GM13976 (cell line): Measurements from ENCODE around the gene KIF26A.
A peak's percentile ranks its signal among the peaks of the same experiment; 100 is the strongest.

Experiments
- DNase-seq: peaks from one replicate; pipeline ENCODE4 v3.0.0; 2012; ENCODE audit warnings: low spot score
- in situ Hi-C: fragments of 300-500 bp; cut with MboI; formaldehyde crosslinking; loops from one replicate; pipeline ENCODE4 v1.12.0; 2022; ENCODE audit warnings: low sequenced_read_pairs, mixed read lengths, inconsistent platforms; ENCODE audit not compliant: unreplicated experiment
- TF ChIP-seq, protein P1 (sequence below): IDR thresholded peaks from 2 replicates; pipeline ENCODE4 v1.5.1; 2012; ENCODE audit warnings: borderline replicate concordance, mild to moderate bottlenecking; ENCODE audit not compliant: insufficient read depth; ENCODE audit errors: extremely low read depth, missing control alignments, control extremely low read depth

KIF26A gene

DNA sequence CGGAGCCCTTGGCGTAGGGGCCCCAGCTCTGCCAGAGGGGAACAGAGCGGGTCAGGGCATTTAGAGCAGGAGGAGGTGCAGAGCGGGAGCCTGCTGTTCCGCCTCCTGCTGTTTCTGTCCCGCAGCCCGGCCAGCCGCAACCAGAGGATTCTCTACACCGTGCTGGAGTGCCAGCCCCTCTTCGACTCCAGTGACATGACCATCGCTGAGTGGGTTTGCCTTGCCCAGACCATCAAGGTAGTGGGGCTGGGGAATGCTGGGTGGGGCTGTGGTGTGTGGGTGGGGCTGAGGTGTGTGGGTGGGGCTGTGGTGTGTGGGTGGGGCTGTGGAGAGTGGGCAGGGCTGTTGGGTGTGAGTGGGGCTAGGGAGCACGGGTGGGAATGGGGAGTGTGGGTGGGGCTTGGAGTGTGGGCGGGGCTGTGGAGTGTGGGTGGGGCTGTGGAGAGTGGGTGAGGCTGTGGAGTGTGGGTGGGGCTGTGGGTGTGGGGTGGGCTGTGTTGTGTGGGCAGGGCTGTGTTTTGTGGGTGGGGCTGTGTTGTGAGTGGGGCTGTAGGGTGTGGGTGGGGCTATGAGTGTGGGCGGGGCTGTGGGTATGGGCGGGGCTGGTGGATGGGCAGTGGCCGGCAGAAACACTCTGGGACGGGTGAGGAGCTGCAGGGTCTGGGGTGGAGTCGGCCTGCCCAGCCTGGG is 44.9 kb upstream of the KIF26A start:
- no peak for DNase-seq
- TF ChIP-seq, protein P1, sequence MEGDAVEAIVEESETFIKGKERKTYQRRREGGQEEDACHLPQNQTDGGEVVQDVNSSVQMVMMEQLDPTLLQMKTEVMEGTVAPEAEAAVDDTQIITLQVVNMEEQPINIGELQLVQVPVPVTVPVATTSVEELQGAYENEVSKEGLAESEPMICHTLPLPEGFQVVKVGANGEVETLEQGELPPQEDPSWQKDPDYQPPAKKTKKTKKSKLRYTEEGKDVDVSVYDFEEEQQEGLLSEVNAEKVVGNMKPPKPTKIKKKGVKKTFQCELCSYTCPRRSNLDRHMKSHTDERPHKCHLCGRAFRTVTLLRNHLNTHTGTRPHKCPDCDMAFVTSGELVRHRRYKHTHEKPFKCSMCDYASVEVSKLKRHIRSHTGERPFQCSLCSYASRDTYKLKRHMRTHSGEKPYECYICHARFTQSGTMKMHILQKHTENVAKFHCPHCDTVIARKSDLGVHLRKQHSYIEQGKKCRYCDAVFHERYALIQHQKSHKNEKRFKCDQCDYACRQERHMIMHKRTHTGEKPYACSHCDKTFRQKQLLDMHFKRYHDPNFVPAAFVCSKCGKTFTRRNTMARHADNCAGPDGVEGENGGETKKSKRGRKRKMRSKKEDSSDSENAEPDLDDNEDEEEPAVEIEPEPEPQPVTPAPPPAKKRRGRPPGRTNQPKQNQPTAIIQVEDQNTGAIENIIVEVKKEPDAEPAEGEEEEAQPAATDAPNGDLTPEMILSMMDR, result no peak
- in situ Hi-C loops, result no loop called here

DNA sequence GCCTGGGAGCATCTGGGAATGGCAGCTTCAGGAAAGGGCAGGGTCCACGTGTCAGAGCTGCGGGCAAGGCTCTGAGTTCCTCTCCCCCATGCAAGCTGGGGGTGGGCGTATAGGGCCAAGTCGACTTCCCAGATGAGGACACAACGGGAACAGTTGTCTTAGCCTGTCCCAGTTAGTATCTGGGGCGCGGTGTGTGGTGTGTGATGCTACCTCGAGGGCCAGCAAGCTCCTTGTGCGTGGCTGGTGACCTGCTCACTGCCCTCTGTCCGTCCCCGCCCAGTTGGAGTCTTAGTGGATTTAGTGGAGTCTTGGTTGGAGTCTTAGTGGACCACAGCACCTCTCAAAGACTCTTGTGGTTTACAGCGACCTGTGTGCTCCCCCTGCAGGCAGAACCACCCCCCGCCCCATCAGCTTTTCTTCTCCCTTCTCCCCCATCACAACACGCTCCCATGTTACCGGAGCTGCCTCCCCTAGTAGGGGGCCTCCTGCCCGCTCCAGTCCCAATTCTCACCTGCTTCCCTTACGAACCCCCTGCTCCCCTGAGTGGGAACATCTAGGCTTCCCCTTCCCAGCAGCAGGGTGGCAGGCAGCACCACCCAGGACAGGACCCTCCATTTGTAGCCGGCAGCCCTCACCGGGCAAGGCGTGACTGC is 44.2 kb upstream of the KIF26A start:
- TF ChIP-seq, protein P1, result no peak
- in situ Hi-C loops, result no loop called here
- DNase-seq, result no peak

DNA sequence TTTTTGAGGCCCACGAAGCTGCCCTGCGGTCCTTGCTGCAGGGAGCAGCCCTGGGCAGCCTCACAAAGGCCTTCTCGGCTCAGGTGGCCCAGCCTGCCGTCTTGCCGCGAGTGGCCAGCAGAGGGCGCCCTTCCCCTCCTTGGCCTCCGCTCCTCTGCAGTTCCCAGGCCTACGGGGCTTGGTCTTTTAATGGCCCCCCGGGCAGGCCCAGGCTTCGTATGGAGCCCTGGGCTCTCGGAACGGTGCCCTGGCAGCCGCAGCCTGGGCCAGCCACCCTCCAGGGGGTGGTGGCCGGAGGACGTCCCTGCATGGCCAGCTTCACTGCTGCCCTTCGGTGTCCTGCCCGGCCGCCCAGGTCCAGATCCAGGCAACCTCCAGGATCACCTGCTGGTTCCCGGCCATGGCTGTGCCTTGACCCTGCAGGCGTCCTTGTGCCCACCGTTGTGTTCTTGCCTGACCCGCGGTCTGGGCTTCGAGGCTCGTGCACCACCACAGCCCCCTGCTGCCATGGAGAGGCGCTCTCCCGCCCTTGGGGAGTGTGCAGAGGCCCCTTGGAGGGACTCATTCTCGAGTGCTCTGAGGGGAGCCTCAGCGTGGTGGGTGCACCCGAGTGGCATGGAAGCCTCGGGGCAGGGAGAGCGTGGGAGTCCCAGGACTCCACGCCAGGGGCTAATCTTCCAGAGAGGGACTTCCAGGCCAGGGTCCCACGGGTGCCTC is 43.5 kb upstream of the KIF26A start:
- TF ChIP-seq, protein P1, result peak; percentile 92
- DNase-seq, result peak; percentile 92
- in situ Hi-C loops, result no loop called here

DNA sequence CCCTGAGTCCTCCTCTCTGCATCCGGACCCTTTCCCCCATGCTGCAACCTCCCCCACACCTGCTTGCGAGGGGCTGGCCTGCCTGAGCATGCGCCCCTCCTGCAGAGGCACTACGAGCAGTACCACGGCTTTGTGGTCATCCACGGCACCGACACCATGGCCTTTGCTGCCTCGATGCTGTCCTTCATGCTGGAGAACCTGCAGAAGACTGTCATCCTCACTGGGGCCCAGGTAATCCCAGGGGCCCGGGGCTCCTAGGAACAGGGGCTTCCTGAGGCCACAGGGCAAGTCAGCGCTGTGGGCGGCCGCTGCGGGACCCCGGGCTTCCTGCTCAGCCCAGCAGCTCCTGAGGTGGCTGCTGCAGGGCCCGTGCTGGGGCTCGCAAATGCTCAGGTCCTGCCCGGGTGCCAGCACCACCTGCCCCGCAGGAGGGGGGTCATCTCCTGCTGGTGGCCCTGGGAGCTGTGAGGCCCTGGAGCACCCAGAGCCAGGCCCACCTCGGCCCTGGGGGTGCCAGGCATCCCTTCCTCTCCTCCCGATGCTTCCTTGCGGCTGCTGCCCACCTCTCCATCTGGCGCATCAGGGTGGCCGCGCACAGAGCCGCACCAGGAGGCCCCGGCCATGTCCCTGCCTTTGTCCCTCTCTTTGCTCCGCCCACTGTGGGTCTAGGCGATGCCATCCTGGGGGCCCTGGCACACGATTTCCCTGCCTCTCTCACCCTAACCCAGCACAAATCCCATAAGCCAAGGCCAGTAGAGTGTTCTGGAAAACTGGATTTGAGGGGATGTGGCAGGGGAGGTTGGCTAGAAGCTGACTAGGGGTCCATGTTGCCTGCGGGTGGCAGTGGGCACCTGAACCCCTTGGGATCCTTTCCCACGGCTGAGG is 42.7 kb upstream of the KIF26A start:
- in situ Hi-C loops, result no loop called here
- no peak for DNase-seq
- TF ChIP-seq, protein P1, result no peak

DNA sequence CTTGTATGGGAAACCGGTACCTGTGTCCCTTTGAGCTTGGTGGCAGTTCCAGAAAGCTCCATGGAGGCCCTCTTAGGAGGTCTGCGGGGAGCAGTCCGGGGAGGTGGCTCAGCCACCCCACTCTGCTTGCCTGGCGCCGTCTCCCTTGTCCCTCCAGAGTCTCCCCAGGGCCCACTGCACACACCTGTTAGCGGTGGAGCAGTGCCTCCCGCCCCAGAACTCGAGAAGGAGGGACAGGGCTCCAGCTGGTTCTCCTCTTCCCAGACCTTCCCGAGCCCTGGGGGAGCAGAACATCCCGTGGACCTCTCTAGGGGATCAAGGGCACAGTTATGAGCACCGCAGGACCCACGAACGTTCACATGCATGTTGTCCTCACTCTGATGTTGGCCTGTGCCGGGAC is 42.1 kb upstream of the KIF26A start:
- DNase-seq, result no peak
- in situ Hi-C loops, result no loop called here
- TF ChIP-seq, protein P1, result no peak

DNA sequence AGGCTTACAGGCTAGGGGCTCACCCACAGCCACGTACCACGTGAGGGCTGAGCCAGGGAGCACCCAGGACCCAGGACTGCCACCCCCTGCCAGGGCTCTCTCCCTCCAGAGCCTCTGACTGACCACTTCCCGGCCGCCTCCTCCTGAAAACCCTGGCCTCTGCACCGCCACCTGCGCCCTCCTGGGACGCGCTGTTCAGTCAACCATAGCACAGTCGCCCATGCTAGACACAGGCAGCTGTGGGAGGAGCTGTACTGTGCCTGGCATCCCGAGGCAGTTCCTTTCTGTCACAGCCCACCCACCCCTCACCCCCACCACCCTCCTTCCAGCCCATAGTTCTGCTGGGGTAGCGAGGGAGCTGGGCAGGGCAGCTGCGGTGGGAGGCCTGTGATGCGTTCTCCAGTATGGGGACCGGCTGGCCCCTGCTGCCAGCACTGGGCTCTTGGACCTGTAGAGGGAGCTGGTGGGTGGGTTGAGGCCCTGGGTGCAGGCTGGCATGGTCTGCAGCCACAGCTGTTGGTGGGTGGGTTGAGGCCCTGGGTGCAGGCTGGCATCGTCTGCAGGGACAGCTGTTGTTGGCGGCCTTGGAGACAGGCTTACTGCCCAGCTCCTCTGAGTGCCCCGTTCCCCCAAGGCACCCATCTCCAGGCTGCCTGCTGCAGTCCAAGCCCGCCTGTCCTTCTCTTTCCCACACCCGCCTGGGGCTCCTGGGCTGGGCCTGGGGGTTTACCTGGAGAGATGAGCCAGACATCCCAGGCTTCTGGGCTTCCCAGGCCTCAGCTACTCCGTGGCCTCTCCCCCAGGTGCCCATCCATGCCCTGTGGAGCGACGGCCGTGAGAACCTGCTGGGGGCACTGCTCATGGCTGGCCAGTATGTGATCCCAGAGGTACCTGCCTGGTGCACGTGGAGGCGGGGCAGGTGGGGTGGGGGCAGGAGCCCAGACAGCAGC is 41.4 kb upstream of the KIF26A start:
- in situ Hi-C loops, result no loop called here
- TF ChIP-seq, protein P1, result no peak
- no peak for DNase-seq
